ENCODE measurements around the gene SLC6A3.
A peak's percentile ranks its signal among the peaks of the same experiment; 100 is the strongest.

The SLC6A3 gene

GRCh38 chr5:1343931-1344901 is 101.0 kb downstream of the SLC6A3 start:
- peak; percentile 81 for FAIRE-seq
- no peak for DNase-seq (ENCODE audit: insufficient read length, low spot score)
- TF ChIP-seq POU2F2 (IDR thresholded peaks at IDR 0.05; ENCODE audit: low read depth, low read length) (no peak), POLR2A (IDR thresholded peaks at IDR 0.05; ENCODE audit: low read depth, low read length) (no peak), PAX5 (IDR thresholded peaks at IDR 0.05; ENCODE audit: insufficient read depth, low read length, severe bottlenecking) (no peak), POLR2AphosphoS5 (IDR thresholded peaks at IDR 0.05; ENCODE audit: low read depth, low read length) (no peak), TAF1 (IDR thresholded peaks at IDR 0.05; ENCODE audit: low read depth, low read length) (no peak), SPI1 (IDR thresholded peaks at IDR 0.05; ENCODE audit: low read depth, low read length) (no peak)

- TF ChIP-seq TAF1 (IDR thresholded peaks at IDR 0.05; ENCODE audit: low read depth, low read length) (no peak), POLR2AphosphoS5 (IDR thresholded peaks at IDR 0.05; ENCODE audit: low read depth, low read length) (no peak), POU2F2 (IDR thresholded peaks at IDR 0.05; ENCODE audit: low read depth, low read length) (no peak), POLR2A (IDR thresholded peaks at IDR 0.05; ENCODE audit: low read depth, low read length) (no peak), PAX5 (IDR thresholded peaks at IDR 0.05; ENCODE audit: insufficient read depth, low read length, severe bottlenecking) (no peak), SPI1 (IDR thresholded peaks at IDR 0.05; ENCODE audit: low read depth, low read length) (no peak)
- DNase-seq (ENCODE audit: insufficient read length, low spot score): no peak
- FAIRE-seq: no peak
These were observed 101.9 kb downstream of the SLC6A3 start for GRCh38 chr5:1343315-1343751.
